Stimulated activated CD4-positive, alpha-beta T cell treated with anti-CD3 and anti-CD28 coated beads, Interleukin-12 subunit alpha, Interleukin-12 subunit beta, amount 100 ng/mL, for 24 hours (primary cell): ENCODE results near the gene KLHL25.

Experiments
- DNase-seq, 2 experiments: peaks; one replicate each; pipeline ENCODE4 v3.0.0-alpha.2; 2020; ENCODE audit warnings: low read depth in 2 of 2

The KLHL25 gene

GRCh38 chr15:85777250-85778106 is 17.2 kb downstream of the KLHL25 start:
- no peak for DNase-seq

- DNase-seq = no peak
Observed at GRCh38 chr15:85773970-85774369, 20.8 kb downstream of the KLHL25 start.

GRCh38 chr15:85773249-85773648 is 21.5 kb downstream of the KLHL25 start:
- no peak for DNase-seq

- no peak for DNase-seq
Observed at GRCh38 chr15:85772668-85773067, 22.1 kb downstream of the KLHL25 start.

GRCh38 chr15:85771781-85772445 is 22.8 kb downstream of the KLHL25 start:
- no peak for DNase-seq

GRCh38 chr15:85771271-85771670 is 23.5 kb downstream of the KLHL25 start:
- DNase-seq = no peak

- no peak for DNase-seq
Observed at GRCh38 chr15:85770096-85771041, 24.4 kb downstream of the KLHL25 start.

GRCh38 chr15:85769182-85769900 is 25.4 kb downstream of the KLHL25 start:
- DNase-seq = no peak

GRCh38 chr15:85768595-85769168 is 26.0 kb downstream of the KLHL25 start:
- no peak for DNase-seq

- DNase-seq = no peak
Observed at GRCh38 chr15:85767785-85768529, 26.8 kb downstream of the KLHL25 start.

GRCh38 chr15:85766001-85766831 is 28.5 kb downstream of the KLHL25 start:
- no peak for DNase-seq

- DNase-seq = no peak
Observed at GRCh38 chr15:85764649-85765277, 30.0 kb downstream of the KLHL25 start.

- DNase-seq = no peak
Observed at GRCh38 chr15:85763673-85764633, 30.8 kb downstream of the KLHL25 start.

GRCh38 chr15:85763157-85763556 is 31.6 kb downstream of the KLHL25 start:
- DNase-seq = no peak

GRCh38 chr15:85762756-85763127 is 32.0 kb downstream of the KLHL25 start:
- no peak for DNase-seq

GRCh38 chr15:85762039-85762755 is 32.5 kb downstream of the KLHL25 start:
- DNase-seq = no peak

- DNase-seq = no peak
Observed at GRCh38 chr15:85761635-85762034, 33.1 kb downstream of the KLHL25 start.
